ENCODE data around the gene OR9Q1. TPM values are rescaled to one million over a fixed set of nuclear protein-coding genes. Genes with fewer than 3 reads are reported as not detected.

OR9Q1 gene
- total and polyA plus RNA-seq, 2 of the 13 experiments (the other 11 are each of a cell fraction or from before 2014, with no cell fraction given) = not detected

DNA sequence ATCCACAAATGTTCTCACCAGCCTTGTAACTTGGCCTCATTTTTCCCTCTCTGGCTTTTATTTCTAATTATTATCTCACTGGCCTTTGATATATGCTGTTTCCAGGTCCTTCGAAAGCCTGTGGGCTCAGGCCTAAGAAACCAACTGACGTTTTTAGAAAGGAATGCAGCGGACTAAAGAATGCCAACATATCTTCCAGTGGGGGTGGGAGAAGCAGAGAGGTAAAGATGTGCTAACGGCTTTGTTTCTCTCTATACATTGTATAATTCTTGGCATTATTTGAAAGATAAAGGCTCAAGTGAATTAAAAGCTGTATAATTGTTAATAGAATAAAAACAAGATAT is 35.3 kb downstream of the OR9Q1 start (continued):
- peak; percentile 74 for TF ChIP-seq ATF2 (CRISPR knock-in tag; IDR thresholded peaks at IDR 0.05)

- H3K9me3 ChIP-seq (ENCODE audit: low read length) = no peaks in the 10 kb centered on the region
- POLR2A ChIA-PET = interaction anchor here (1.3 kb wide), 1 partner anchor 9 kb away, joined by 4 read pairs; no protein-coding TSS in a partner anchor
- no peaks in the 10 kb centered on the region for H4K20me1 ChIP-seq (ENCODE audit: insufficient read depth, low read length)
- TF ChIP-seq ZNF496 (CRISPR knock-in tag; IDR thresholded peaks at IDR 0.05; ENCODE audit: insufficient replicate concordance) = no peak
- TF ChIP-seq ZNF10 (CRISPR knock-in tag; IDR thresholded peaks at IDR 0.05; ENCODE audit: borderline replicate concordance, low read depth) = no peak
- TF ChIP-seq ZFP36 (IDR thresholded peaks at IDR 0.05; ENCODE audit: borderline replicate concordance, low read depth, low read length, partially characterized antibody) = no peak
- TF ChIP-seq HMG20B (CRISPR knock-in tag; conservative IDR thresholded peaks at IDR 0.05) = no peak
- no peaks in the 10 kb centered on the region for H3K27me3 ChIP-seq (ENCODE audit: control insufficient read depth in 1 of 2, insufficient read depth in 2 of 2, low read length in 2 of 2)
- ATAC-seq (no peak), FAIRE-seq (no peak), DNase-seq (ENCODE audit: low spot score) (no peak)
- WGBS (ENCODE audit: low lambda C conversion rate) = 93% methylated on average over 3 of the region's 3 CpGs
- H2AFZ ChIP-seq (ENCODE audit: low read length) = no peak overlapping the region
- CTCF ChIA-PET (ENCODE audit: low intra/inter-chr PET ratio, low total read pairs) = no interaction called here
- BruUV-seq (replicated peaks) = no TSS peak
- no peaks in the 10 kb centered on the region for H3K36me3 ChIP-seq (replicated peaks in 1 of 2; ENCODE audit: control insufficient read depth in 1 of 2, insufficient read depth in 2 of 2, low read length in 2 of 2)
- intact Hi-C loops (cut with micrococcal nuclease; ENCODE audit: unreplicated experiment) = loop anchor here (10.0 kb wide), 1 partner anchor 454 kb away; no protein-coding TSS in a partner anchor
- H3K9ac ChIP-seq (ENCODE audit: insufficient read depth, low read depth, low read length) = peak overlapping the region; percentile 39; the same call in 1 of the 2 replicates
- peak overlapping the region; percentile 50 for H3K4me2 ChIP-seq (ENCODE audit: low read depth, low read length)
- in situ Hi-C loops (cut with HindIII; ENCODE audit: extremely low pct_ligation_motif_present, low pct_unique_long_range_greater_than_20kb) = no loop called here
- peaks cover 94% of the 10 kb centered on the region for H3K4me1 ChIP-seq (ENCODE audit: insufficient read depth, low read length)
- no peaks in the 10 kb centered on the region for H3K79me2 ChIP-seq (ENCODE audit: insufficient read depth, low read length)
- peak overlapping the region; percentile 60 for H3K27ac ChIP-seq (ENCODE audit: extremely low read length, insufficient read depth, low read length)
- peak overlapping the region in 1 of 3 experiments; percentile 35; a peak in 1 of 6 replicates for H3K4me3 ChIP-seq (replicated peaks in 1 of 3; ENCODE audit: insufficient read depth in 1 of 3, low read depth in 2 of 3, low read length in 3 of 3)
These were observed 36.9 kb downstream of the OR9Q1 start for GRCh38 chr11:58060535-58060934.
